ENCODE measurements around the gene FOXO4. TPM values are rescaled to one million over a fixed set of nuclear protein-coding genes. Genes with fewer than 3 reads are reported as not detected.
A peak's percentile ranks its signal among the peaks of the same experiment; 100 is the strongest.
"Not testable (repeated sequence)": the region's sequence is repeated elsewhere in the genome, so short reads cannot be mapped to it uniquely, and the experiment has no call there.

Gene FOXO4, protein sequence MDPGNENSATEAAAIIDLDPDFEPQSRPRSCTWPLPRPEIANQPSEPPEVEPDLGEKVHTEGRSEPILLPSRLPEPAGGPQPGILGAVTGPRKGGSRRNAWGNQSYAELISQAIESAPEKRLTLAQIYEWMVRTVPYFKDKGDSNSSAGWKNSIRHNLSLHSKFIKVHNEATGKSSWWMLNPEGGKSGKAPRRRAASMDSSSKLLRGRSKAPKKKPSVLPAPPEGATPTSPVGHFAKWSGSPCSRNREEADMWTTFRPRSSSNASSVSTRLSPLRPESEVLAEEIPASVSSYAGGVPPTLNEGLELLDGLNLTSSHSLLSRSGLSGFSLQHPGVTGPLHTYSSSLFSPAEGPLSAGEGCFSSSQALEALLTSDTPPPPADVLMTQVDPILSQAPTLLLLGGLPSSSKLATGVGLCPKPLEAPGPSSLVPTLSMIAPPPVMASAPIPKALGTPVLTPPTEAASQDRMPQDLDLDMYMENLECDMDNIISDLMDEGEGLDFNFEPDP
- total RNA-seq: 10 to 100 TPM; 15.1 to 15.3 TPM

DNA sequence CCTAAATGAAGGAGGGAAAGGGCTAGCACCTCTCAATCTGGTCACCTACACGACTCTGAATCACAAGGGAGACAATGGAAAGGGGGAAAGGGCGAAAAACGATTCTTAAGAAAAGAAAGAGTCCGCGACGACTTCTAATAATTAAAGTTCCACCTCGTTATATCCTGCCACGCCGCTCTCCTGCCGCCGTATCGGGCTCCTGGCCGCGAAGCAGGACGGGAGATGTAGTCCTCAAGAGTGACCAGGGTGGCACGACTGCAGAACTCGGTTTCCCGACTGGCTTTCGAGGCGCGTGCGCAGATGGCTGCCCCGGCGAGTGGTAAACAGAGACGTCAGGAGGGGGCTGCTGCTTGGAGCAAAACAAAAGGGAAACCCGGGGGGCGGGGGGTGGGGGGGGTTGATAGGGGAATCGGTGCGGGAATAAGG lies at the start of gene FOXO4:
Gene FOXO4, plus strand, starts transcription at position 297 of the 426 bp plus-strand sequence. CDS start 678 bp downstream, outside the sequence.
- Mint-ChIP-seq H3K27me3 (ENCODE audit: low read depth) (peaks cover 39% of the 10 kb centered on the region), H3K4me3 (peak within 1 kb of the TSS; percentile 98 to 100), H3K27ac (peak within 1 kb of the TSS; percentile 94), H3K36me3 (ENCODE audit: insufficient read depth in 2 of 2) (peaks cover 0 to 1% of the 10 kb centered on the region in 2 donors), H3K4me1 (ENCODE audit: low read depth) (peaks cover 34% of the 10 kb centered on the region), H3K9me3 (no peaks in the 10 kb centered on the region)
- ATAC-seq (replicated peaks in 1 of 2) (peak; percentile 84 to 90), DNase-seq (peak; percentile 84 to 90)

DNA sequence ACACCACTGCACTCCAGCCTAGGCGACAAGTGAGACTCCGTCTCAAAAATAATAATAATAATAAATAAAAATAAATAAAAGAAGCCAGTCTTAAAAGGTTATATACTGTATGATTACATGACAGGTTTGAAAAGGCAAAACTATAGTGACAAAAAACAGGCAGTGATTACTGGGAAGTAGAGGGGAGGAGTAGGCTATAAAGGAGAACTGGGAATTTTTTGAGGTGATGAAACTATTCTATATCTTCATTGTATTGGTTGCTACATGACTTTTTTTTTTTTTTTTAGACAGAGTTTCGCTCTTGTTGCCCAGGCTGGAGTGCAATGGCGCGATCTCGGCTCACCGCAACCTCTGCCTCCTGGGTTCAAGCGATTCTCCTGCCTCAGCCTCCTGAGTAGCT lies 47.8 kb upstream of the FOXO4 start:
- H3K36me3 Mint-ChIP-seq (ENCODE audit: insufficient read depth in 2 of 2); ATAC-seq (replicated peaks in 1 of 2); H3K4me3 Mint-ChIP-seq; H3K27me3 Mint-ChIP-seq (ENCODE audit: low read depth); H3K27ac Mint-ChIP-seq; H3K9me3 Mint-ChIP-seq; DNase-seq; H3K4me1 Mint-ChIP-seq (ENCODE audit: low read depth): not testable (repeated sequence)

DNA sequence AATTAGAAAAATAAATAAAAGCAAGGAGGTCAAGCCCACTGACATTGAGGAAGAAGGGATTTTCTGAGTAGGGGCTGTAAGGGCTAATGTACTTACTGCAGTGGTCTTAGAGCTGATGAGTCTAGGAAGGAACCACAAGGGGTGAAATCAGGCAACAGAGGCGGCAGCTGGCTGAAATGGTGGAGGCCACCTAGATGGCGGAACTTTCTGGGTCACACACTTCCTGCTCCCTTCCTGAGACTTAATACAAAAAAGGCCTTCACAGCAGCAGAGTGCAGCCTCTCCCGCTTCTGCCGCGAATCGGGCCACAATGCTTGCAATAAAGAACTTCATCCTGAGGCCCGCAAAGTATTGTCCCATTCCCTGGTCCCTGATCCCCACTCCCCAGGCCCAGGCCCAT lies 42.9 kb upstream of the FOXO4 start:
- peak overlapping the region; percentile 27 to 65 for H3K4me3 Mint-ChIP-seq
- H3K9me3 Mint-ChIP-seq: no peaks in the 10 kb centered on the region
- no peak overlapping the region for H3K27ac Mint-ChIP-seq
- H3K27me3 Mint-ChIP-seq (ENCODE audit: low read depth): no peaks in the 10 kb centered on the region
- DNase-seq (no peak), ATAC-seq (replicated peaks in 1 of 2) (no peak)
- peaks cover 0 to 2% of the 10 kb centered on the region in 2 donors for H3K36me3 Mint-ChIP-seq (ENCODE audit: insufficient read depth in 2 of 2)
- H3K4me1 Mint-ChIP-seq (ENCODE audit: low read depth): peaks cover 5% of the 10 kb centered on the region

DNA sequence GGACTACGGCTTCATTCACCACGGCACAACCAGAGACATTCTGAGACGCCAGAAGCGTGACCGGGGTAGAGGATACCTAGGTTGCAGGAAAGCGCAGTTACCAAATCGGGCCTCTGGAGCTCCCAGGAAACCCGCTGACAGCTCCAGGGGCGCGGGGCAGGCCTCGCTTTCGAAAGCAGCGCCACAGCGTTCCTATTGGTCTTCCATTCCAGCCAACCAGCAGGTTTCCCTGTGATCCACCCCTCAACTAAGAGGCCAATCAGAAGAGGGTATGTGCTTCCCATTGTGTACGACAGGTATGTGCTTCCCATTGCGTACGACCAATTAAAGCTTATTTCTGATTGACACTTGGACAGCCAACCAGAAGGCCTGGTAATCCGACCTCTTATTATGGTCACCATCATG lies 42.4 kb upstream of the FOXO4 start:
- Mint-ChIP-seq H3K27ac (no peak overlapping the region), H3K27me3 (ENCODE audit: low read depth) (no peaks in the 10 kb centered on the region), H3K36me3 (ENCODE audit: insufficient read depth in 2 of 2) (peaks cover 0 to 4% of the 10 kb centered on the region in 2 donors), H3K4me3 (peak overlapping the region; percentile 24 to 65), H3K9me3 (no peaks in the 10 kb centered on the region), H3K4me1 (ENCODE audit: low read depth) (peaks cover 9% of the 10 kb centered on the region)
- ATAC-seq (replicated peaks in 1 of 2): peak; percentile 39 to 75
- peak in 1 of 2 donors; percentile 4 for DNase-seq

DNA sequence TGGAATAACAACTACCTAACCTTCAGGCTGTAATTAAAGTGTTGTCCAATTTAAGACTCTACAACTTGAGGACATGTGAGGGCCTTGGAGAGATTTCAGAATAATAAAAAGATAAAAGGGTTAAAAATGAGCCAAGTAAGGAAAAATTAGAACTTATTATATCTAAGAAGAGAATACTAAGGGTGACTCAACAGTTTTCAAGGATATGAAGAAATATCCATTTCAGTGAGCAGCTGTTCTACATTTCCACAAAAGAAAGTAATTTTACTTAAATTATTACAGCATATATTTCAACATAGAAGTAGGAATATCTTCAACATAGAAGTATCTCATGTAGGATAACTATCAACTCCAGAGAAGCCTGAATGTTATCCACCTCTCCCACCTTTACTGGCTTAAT lies 38.8 kb upstream of the FOXO4 start:
- H3K27ac Mint-ChIP-seq: no peak overlapping the region
- H3K9me3 Mint-ChIP-seq: no peaks in the 10 kb centered on the region
- peaks cover 3 to 4% of the 10 kb centered on the region in 2 donors for H3K36me3 Mint-ChIP-seq (ENCODE audit: insufficient read depth in 2 of 2)

DNA sequence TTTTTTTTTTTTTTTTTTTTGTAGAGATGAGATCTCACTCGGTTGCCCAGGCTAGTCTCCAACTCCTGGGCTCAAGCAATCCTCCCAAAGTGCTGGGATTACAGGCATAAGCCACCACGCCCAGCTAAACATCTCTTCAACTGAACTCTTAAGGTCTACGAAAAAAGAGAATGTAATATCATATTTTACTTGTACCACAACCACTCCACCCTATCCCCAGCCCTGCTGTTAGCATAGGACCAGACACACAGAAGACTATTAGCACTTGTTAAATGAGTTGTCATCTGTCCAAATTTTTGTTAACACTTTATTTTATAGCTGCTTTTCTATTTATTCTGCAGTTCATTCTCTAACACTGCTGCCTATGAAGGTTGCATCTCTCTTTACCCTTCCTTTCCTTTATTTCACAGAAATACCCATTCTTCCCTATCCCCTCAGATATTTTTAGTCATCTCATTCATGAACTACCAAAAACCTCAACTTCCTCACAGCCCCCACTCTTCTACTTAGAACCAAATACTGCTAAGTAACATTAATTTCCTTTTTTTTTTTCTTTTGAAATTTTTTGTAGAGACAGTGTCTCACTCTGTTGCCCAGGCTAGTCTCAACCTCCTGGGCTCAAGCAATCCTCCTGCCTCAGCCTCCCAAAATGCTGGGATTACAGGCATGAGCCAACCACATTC lies 37.7 kb upstream of the FOXO4 start:
- Mint-ChIP-seq H3K4me1 (ENCODE audit: low read depth) (peaks cover 21% of the 10 kb centered on the region), H3K9me3 (no peaks in the 10 kb centered on the region), H3K36me3 (ENCODE audit: insufficient read depth in 2 of 2) (peaks cover 5 to 8% of the 10 kb centered on the region in 2 donors), H3K4me3 (no peak overlapping the region), H3K27me3 (ENCODE audit: low read depth) (no peaks in the 10 kb centered on the region), H3K27ac (peak overlapping the region; percentile 76)
- DNase-seq (no peak), ATAC-seq (replicated peaks in 1 of 2) (no peak)

More for the DNA sequence above, 38.8 kb upstream of the FOXO4 start:
- DNase-seq (no peak), ATAC-seq (replicated peaks in 1 of 2) (no peak)
- Mint-ChIP-seq H3K27me3 (ENCODE audit: low read depth) (no peaks in the 10 kb centered on the region), H3K4me3 (no peak overlapping the region), H3K4me1 (ENCODE audit: low read depth) (peaks cover 21% of the 10 kb centered on the region)

DNA sequence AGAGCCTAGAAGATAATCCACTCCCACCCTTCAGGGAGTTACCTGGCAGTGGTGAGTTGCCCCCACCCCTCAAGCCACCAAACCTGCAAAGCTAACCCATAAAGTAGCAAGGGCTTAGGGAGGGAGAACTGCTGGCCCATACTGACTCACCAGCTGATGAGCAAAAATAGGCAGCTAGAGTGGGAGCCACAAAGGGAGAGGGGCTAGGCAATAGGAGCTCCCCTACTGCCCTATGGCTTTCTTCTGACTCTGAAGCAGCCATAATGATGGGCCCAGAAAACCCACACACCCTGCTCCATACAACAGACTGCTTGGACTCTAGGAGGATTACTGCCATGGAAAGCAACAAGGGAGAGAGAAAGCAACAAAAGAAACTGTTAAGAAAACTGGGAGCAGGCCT lies 35.5 kb upstream of the FOXO4 start:
- H3K27me3 Mint-ChIP-seq (ENCODE audit: low read depth): peaks cover 9% of the 10 kb centered on the region
- no peaks in the 10 kb centered on the region for H3K9me3 Mint-ChIP-seq
- H3K4me1 Mint-ChIP-seq (ENCODE audit: low read depth): peaks cover 21% of the 10 kb centered on the region
- H3K36me3 Mint-ChIP-seq (ENCODE audit: insufficient read depth in 2 of 2): peaks cover 5 to 9% of the 10 kb centered on the region in 2 donors
- H3K27ac Mint-ChIP-seq: no peak overlapping the region
- no peak overlapping the region for H3K4me3 Mint-ChIP-seq
- no peak for DNase-seq
- peak; percentile 40 to 54 for ATAC-seq (replicated peaks in 1 of 2)

DNA sequence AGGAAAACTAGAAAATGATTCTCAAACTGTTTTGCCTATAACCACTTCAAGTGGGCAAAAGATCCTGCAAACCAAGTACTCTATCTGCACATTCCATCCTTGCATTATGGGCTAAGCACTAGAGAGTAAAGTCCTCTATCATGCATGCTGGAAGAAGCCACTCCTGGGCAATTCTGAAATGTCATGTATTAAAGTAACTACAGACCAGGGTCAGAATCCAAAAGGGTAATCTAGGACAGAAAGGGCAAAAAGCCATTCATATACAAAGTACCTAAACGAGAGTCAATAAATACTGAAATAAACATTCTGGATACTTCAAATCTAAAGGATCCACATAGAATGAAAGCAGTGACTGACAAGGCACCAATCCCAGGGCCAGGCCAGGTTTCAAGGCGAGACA lies 28.6 kb upstream of the FOXO4 start:
- peaks cover 25% of the 10 kb centered on the region for H3K27me3 Mint-ChIP-seq (ENCODE audit: low read depth)
- peaks cover 4 to 11% of the 10 kb centered on the region in 2 donors for H3K36me3 Mint-ChIP-seq (ENCODE audit: insufficient read depth in 2 of 2)
- peak overlapping the region; percentile 91 for H3K4me3 Mint-ChIP-seq
- no peaks in the 10 kb centered on the region for H3K9me3 Mint-ChIP-seq
- ATAC-seq (replicated peaks in 1 of 2): no peak
- H3K4me1 Mint-ChIP-seq (ENCODE audit: low read depth): peaks cover 10% of the 10 kb centered on the region
- no peak for DNase-seq
- peak overlapping the region; percentile 92 for H3K27ac Mint-ChIP-seq

DNA sequence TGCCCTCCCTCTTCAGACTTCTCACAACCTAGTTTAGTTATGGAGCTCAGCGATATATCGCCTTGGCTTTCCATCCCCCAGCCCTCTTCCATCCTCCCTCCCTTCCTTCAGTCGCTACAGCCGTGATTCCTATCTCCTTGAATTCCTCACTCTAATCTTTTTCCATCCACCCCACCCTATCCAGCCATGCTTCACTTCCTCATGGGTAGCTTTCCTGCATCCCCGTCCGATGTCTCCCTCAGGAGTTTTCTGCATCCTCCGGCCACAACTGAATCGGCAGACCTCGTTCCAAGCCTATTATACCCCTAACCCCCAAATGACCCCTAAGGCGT lies 28.0 kb upstream of the FOXO4 start:
- H3K9me3 Mint-ChIP-seq: no peaks in the 10 kb centered on the region
- peaks cover 2 to 10% of the 10 kb centered on the region in 2 donors for H3K36me3 Mint-ChIP-seq (ENCODE audit: insufficient read depth in 2 of 2)
- peak overlapping the region; percentile 91 for H3K4me3 Mint-ChIP-seq
- H3K4me1 Mint-ChIP-seq (ENCODE audit: low read depth): peaks cover 10% of the 10 kb centered on the region
- peak overlapping the region; percentile 92 for H3K27ac Mint-ChIP-seq
- peaks cover 25% of the 10 kb centered on the region for H3K27me3 Mint-ChIP-seq (ENCODE audit: low read depth)
- ATAC-seq (replicated peaks in 1 of 2) (no peak), DNase-seq (no peak)

DNA sequence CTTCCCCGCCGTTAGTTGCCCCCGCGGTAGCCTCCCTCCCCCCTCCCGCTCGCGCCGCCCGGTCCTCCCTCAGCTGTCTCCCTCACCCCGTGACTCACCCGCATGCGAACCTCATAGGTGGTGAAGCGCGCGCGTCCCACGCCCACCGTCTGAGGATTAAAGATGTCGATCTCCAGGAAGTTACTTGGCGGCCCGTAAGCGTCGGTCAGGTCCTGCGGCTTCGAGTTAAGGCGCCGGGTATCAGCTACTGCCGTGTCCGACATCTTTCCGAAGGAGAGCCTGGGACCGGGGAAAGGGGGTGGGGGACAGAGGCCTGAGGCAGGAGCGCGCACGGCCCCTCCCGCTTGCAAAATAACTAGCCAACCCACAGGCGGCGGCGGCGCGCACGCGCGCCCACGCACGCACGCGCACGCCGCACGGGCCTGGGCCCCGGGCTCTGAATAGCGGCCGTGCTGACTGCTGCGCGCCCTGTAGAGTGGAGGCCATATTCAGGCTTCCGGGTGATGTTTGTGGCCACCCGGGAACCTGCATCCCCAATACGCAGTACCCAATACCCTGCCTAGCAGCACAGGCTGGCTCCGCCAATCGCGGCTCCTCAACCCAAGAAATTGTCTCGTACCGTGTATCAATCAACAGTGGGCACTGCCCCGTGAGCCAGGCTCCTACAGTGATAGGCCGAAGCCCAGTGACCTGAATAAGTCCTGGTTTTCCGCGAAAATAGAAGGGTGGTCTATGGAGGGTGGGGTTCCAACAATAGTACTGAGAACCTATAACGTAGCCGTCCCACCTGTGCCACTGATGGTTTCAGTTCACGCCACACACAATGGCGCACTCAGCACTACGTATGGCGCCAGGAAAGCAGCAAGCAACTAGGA lies 27.4 kb upstream of the FOXO4 start, which contains the start of gene SNX12:
Gene SNX12, minus strand, starts transcription at position 291 of the 875 bp plus-strand sequence. Its CDS starts 28 bp downstream, at position 263.
- Mint-ChIP-seq H3K27me3 (ENCODE audit: low read depth) (peaks cover 25% of the 10 kb centered on the region), H3K27ac (peak within 1 kb of the TSS; percentile 92), H3K4me1 (ENCODE audit: low read depth) (peaks cover 10% of the 10 kb centered on the region), H3K9me3 (no peaks in the 10 kb centered on the region), H3K4me3 (peak within 1 kb of the TSS; percentile 91), H3K36me3 (ENCODE audit: insufficient read depth in 2 of 2) (peaks cover 2 to 7% of the 10 kb centered on the region in 2 donors)
- peak; percentile 86 to 91 for DNase-seq
- peak; percentile 95 to 96 for ATAC-seq (replicated peaks in 1 of 2)

DNA sequence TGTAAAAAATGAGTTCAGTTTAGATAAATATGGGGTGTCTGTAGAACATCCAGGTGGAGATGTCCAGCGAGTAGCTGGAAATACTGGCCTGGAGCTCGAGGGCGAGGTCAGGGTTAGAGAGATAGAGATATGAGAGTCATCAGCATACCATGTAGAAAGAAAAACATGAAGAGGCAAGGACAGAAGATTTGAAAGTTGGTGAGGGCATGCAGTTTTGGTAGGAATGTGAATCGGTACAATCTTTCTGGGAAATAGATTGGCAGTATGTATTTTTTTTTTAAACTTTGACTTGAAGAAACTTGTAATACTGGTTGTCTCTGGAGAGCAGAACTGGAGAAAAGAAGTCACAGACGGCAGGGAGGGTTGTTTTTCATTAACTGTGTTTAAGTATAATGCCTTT lies 25.1 kb upstream of the FOXO4 start:
- Mint-ChIP-seq H3K9me3 (no peaks in the 10 kb centered on the region), H3K27ac (no peak overlapping the region), H3K4me3 (no peak overlapping the region), H3K4me1 (ENCODE audit: low read depth) (peaks cover 10% of the 10 kb centered on the region), H3K36me3 (ENCODE audit: insufficient read depth in 2 of 2) (peaks cover 2 to 4% of the 10 kb centered on the region in 2 donors), H3K27me3 (ENCODE audit: low read depth) (peaks cover 23% of the 10 kb centered on the region)
- no peak for DNase-seq
- no peak for ATAC-seq (replicated peaks in 1 of 2)

DNA sequence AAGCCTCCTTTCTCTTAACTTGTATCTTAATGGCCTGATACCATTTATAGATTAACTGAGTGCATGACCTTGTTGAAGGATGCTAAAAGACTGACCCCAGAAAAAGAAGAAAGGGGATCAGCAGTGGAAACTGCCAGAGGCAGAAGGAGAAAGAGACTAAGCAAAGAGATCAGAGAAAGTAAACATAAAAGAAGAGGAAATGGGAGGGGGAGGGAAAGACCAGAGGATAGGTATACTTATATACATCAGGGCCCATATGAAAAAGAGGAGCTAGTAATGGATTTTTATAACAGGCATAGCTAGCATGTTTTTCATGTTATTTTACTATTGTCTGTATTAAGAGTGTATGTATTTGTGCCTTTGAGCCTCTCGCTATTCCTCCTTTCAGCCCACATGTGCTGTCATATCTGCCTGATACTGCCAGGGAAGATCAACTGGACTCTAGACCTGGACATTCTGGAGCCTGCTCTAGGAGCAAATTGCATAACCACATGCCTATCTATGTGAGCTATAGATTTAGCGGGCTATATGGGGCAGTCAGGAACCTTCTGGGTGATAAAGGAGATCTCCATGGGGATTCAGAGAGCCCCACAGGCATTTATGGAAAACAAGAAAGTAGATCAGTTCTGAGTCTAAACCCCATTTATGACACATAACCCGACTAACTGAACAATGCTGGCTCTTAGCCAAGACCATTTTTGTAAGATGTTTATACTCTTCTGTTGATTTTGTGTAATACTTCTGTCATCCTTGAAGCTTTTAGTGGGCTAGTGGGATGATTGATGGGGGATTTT lies 14.1 kb upstream of the FOXO4 start:
- H3K36me3 Mint-ChIP-seq (ENCODE audit: insufficient read depth in 2 of 2): no peaks in the 10 kb centered on the region
- H3K9me3 Mint-ChIP-seq: no peaks in the 10 kb centered on the region
- peak overlapping the region; percentile 81 for H3K27ac Mint-ChIP-seq
- H3K4me3 Mint-ChIP-seq: no peak overlapping the region
- ATAC-seq (replicated peaks in 1 of 2) (peak in 1 of 2 donors; percentile 74), DNase-seq (no peak)
- peaks cover under 1% of the 10 kb centered on the region for H3K27me3 Mint-ChIP-seq (ENCODE audit: low read depth)
- peaks cover 12% of the 10 kb centered on the region for H3K4me1 Mint-ChIP-seq (ENCODE audit: low read depth)
